ENCODE results near the gene NUPR2. TPM values are rescaled to one million over a fixed set of nuclear protein-coding genes. Genes with fewer than 3 reads are reported as not detected.
"Not testable (repeated sequence)": the region's sequence is repeated elsewhere in the genome, so short reads cannot be mapped to it uniquely, and the experiment has no call there.

NUPR2 gene, protein sequence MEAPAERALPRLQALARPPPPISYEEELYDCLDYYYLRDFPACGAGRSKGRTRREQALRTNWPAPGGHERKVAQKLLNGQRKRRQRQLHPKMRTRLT
- not detected for polyA plus RNA-seq (2013, experiment 1 of 2; ENCODE audit: insufficient read length)
- polyA plus RNA-seq (2013, experiment 2 of 2; ENCODE audit: insufficient read length), result not detected

DNA sequence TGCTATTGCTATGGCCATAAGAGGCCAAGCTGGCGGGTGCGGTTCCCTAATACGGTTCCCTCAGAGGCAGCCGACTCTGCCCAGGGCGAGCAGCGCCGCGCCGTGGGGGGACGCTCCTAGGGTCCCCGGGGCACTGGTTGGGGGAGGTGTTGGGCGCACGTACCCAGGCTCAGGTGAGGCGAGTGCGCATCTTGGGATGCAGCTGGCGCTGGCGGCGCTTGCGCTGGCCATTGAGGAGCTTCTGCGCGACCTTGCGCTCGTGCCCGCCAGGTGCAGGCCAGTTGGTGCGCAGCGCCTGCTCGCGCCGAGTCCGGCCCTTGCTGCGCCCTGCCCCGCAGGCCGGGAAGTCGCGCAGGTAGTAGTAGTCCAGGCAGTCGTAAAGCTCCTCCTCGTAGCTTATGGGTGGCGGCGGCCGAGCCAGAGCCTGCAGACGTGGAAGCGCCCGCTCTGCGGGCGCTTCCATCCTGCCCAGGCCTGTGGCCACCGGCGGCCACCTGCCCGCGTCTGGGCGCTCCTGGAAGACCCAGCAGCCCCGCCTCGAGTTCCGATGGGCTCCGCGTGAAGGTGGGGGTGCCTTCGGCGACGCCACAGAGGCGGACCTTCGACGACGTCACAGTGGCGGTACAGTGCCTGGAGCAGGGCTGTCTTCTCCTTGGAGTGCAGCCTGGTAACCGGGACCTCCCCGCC, at the start of gene NUPR2:
Gene NUPR2 (minus strand): TSS at position 566 of the 687 bp plus-strand sequence. CDS start 103 bp downstream, at position 463.
- no peak for DNase-seq

DNA sequence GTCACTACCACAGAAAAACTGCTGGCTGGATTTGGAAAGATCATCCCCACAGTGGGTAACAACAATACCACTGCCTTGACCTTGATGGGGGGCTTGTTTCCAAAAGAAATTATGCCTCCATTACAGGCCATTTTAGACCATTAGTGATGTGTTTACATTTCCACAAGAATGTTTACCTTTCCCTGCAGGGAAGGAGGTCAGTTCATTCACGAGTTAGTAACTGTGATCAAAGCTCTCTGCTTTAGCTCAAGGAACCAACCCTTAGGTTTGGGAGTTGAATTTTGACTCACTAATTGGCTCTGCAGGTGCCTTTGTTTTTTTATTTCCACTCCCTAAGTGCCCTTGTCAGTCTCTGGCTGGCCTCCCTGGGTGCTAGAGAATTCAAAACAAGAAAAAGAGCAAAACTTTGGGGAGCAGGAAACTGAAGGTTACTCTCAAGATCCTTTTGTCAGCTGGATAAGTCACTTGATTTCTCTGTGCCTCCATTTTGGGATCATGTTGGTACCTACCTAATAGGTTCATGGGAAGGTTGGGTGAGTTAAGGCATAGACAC, 41.1 kb upstream of the NUPR2 start:
- DNase-seq, result no peak

DNA sequence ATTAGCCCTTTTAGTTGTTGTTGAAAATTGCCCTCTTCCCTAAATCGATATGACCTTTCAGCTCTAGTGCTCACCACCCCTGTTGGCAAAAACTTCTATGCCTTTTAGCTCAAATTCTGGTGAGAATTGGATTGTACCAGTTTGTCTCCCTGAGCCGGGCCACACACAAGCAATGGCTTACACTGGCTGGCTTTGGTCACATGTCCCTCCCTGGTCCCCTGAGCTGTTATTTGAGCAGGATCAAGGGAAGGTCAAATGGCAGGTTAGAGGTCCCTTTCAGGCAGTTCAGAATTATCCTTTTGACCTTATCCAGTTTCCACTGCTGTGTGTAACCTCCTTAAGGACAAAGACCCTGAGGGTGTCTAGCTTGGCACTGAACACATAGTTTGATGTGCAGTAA, 14.8 kb upstream of the NUPR2 start:
- DNase-seq, result not testable (repeated sequence)

DNA sequence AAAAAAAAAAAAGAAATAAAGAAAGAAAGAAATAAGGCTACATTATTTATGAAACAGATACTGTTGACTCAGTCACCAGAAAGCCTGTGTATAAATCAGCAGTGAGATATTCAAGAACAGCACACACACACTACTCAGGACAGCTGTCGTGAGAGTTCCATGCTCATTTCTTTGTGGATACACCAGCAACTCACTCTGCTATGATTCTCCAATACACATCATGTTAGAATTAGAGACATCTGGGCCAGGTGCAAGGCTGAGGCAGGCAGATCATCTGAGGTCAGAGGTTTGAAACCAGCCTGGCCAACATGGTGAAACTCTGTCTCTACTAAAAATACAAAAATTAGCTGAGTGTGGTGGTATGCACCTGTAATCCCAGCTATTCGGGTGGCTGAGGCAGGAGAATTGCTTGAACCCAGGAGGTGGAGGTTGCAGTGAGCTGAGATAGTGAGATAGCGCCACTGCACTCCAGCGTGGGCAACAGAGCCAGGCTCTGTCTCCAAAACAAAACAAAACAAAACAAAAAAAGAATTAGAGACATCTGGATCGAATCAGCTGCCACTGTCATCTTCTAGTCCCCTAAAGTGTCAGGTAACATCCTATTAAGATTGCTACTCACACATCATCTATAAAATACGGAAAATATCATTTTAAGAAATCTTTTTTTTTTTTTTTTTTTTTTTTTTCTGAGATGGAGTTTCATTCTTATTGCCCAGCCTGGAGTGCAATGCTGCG, 11.2 kb upstream of the NUPR2 start:
- DNase-seq, result no peak

DNA sequence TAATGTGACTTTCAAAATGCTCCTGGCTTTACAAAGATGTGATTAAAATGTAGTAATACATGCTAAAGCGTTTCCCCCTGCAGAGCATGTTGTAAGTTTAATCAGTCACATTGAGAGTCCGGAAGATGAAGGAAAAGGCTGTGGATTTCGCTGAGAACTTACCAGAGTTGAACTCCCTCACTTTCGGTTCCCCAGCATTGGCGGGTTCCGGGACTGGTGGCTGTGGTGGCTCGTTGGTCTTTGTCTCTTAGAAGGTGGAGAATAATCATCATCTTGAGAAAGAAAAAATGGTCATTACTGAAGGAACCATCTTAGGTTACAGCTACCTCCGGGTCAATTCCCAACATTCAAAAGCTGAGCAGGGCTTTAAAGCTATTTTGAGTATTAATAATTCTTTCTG, 9.6 kb upstream of the NUPR2 start:
- no peak for DNase-seq

DNA sequence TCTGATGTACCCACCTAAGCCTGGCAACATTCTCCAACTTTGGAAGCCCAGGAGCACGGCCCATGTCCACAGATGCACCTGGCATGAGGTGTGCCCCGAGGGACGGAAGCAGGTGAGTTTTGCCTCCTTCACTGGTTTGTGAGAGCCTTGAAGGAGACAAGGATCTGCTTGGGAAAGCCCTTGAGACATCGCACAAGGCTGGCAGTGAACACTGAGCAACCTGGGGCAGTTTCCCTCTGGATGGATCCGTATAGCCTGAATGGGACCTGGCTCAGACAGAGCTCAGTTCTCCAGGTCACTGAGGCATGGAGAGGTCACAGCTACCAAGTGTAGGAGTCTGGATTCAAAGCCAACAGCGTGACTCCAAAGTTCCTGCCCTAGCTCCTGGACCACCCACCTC, 8.8 kb upstream of the NUPR2 start:
- no peak for DNase-seq

DNA sequence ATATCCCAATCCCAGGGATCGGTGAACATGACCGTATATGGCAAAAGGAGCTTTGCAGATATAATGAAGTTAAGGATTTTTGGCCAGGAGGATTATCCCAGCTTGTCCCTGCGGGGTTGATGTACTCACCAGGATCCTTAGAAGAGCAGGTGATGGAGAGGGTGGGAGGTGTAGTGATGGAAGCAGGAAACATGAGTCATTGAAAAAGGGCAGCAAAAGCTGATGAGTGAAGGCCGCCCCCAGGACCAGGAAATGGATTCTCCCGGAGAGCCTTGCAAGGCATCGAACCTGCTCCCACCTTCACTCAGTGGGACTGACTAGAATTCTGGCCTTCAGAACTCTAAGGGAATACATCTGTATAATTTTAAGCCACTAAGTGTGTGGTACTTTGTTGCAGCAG, 5.2 kb upstream of the NUPR2 start:
- no peak for DNase-seq

GRCh38 chr7:56112244-56112643, 4.0 kb downstream of the NUPR2 start:
- not testable (repeated sequence) for DNase-seq

- no peak for DNase-seq
Observed at GRCh38 chr7:56110611-56111010, 5.6 kb downstream of the NUPR2 start.

- no peak for DNase-seq
Observed at GRCh38 chr7:56107954-56108258, 8.3 kb downstream of the NUPR2 start.

DNA sequence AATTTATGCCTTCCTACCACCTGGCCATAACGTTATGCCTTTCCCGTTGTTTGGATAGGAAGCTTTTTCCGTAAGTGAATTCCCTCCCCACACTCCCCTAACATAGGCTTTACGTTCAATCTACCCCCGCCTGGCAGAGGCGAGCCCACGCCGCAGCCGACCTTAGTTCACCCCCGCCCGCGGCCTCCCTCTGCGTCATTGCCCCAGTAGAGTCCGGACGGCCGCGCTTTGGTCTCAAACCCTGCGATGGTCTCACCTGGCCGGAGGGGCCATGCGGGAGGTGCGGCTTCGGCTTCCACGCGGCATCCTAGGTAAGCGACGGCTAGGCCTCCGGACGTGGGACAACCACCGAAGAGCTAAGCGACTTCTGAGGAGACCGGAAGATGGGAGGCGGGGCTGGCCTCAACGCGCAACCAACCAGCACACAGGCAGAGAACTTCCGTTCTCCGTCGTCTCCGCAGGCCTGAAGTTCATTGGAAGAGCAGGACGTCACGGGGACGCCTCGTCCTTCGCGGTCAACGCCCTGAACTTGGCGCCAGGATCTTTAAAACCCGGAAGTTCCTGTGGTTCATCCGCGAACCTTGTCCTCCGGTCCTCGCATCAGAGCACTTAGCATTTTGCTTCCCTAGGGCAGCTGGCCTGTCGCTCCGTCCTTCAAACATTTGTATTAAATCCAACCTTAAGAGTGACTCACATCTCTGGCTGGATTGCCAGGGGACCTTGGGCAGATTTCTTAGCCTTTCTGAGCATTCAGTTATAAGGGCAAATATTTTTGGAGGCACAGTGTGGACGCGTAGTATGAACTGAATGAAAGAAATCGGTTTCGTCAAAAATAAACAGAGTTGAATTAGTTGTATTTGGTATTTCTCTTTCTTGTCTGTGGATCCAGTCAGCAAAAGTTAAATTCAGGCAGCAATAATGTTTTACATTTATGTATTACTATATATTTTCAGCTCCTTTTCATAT, 9.8 kb downstream of the NUPR2 start, which contains the start of gene CHCHD2:
Gene CHCHD2 (minus strand): TSS at position 369 of the 966 bp plus-strand sequence. CDS start 63 bp downstream, at position 306.
- DNase-seq, result peak; percentile 99

GRCh38 chr7:56105508-56105907, 10.7 kb downstream of the NUPR2 start:
- peak; percentile 79 for DNase-seq

GRCh38 chr7:56104138-56104537, 12.1 kb downstream of the NUPR2 start:
- DNase-seq, result not testable (repeated sequence)

DNA sequence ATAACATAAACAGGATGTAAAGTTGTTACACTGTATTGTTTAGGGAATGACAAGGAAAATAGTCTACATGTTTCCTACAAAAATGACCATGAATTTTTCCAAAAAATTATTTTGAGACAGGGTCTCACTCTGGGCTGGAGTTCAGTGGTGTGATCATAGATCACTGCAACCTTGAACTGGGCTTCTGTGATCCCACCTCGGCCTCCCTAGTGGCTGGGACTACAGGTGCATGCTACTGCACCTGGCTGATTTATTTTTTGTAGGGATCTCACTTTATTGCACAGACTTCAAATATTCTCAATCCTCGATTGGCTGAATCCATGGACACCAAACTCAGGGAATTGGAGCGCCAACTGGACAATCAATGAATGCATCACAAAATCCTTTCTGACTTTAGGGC, 16.6 kb downstream of the NUPR2 start:
- no peak for DNase-seq

DNA sequence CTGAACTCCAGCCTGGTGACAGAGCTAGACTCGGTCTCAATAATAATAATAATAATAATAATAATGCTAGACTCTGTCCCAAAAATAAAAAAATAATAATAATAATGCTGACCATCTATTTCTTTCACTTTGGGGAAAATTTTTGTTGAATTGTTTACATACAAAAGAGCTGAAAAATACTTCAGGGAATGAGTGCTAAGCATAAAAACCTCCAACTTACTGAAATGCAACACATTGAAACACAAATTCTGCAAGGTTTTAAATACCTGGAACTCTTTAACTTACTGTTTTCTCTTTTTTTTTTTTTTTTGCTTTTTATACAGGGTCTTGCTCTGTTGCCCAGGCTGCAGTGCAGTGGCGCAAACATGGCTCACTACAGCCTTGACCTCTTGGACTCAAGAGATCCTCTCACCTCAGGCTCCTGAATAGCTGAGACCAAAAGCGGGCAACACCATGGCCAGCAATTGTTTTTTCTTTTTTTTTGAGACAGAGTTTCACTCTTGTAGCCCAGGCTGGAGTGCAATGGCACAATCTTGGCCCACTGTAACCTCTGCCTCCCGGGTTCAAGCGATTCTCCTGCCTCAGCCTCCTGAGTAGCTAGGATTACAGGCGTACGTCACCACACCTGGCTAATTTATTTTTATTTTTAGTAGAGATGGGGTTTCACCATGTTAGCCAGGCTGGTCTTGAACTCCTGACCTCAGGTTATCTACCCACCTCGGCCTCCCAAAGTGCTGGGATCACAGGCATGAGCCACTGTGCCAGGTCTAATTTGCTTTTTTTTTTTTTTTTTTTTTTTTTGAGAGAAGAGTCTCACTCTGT, 17.8 kb downstream of the NUPR2 start:
- not testable (repeated sequence) for DNase-seq

GRCh38 chr7:56097700-56098099, 18.5 kb downstream of the NUPR2 start:
- peak; percentile 68 for DNase-seq

- DNase-seq, result peak; percentile 76
Observed at GRCh38 chr7:56092789-56093531, 23.3 kb downstream of the NUPR2 start, which contains the start of gene PHKG1. Gene PHKG1, minus strand, starts transcription at chr7:56092952. Its CDS starts 4,011 bp downstream, at chr7:56088941.

DNA sequence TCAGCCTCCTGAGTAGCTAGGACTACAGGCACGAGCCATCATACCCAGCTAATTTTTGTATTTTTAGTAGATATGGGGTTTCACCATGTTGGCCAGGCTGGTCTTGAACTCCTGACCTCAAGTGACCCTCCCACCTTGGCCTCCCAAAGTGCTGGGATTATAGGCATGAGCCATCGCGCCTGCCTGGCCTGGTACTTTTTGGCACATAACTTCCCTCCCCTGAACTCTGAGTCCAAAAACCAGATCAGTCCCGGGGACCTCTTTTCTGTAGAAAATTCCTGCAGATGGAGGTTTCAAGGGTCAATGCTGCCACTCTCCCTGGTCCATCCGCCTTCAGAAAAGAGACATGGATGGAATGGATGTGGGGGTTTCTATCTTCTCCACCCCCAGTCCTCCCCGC, 23.8 kb downstream of the NUPR2 start:
- DNase-seq, result not testable (repeated sequence)

- no peak for DNase-seq
Observed at GRCh38 chr7:56091591-56091990, 24.6 kb downstream of the NUPR2 start.

- no peak for DNase-seq
Observed at GRCh38 chr7:56087445-56087844, 28.8 kb downstream of the NUPR2 start.

All from fibroblast of skin of back (primary cell).